Heart right ventricle (tissue), 16 donors: Measurements from ENCODE around the gene EPS8. TPM values are rescaled to one million over a fixed set of nuclear protein-coding genes. Genes with fewer than 3 reads are reported as not detected.
A peak's percentile ranks its signal among the peaks of the same experiment; 100 is the strongest.

ENCODE experiments used
- ATAC-seq, 8 donors: fragments of 200-7000 bp; cut with Tn5 transposase; one replicate each; pipeline ENCODE4 v1.9.1; 2020; ENCODE audit warnings: mild to moderate bottlenecking in 8 of 8, moderate library complexity in 8 of 8, moderate number of reproducible peaks in 1 of 8
- DNase-seq, 2 donors: peaks; one replicate each; pipeline ENCODE4 v3.0.0-alpha.2; 2020
- H3K27ac ChIP-seq, 10 donors: fragments of 200-600 bp; sonication (generic) in 2 of 10; one replicate each; pipeline versions ENCODE4 v1.5.0 to v1.8.0; 2020 to 2022; ENCODE audit warnings: mild to moderate bottlenecking in 3 of 10
- H3K27me3 ChIP-seq, 7 donors: fragments of 200-600 bp; one replicate each; pipeline ENCODE4 v1.8.0; 2021 to 2022; ENCODE audit warnings: mild to moderate bottlenecking in 2 of 7
- H3K36me3 ChIP-seq, 9 donors: fragments of 200-600 bp; sonication (generic) in 1 of 9; one replicate each; pipeline versions ENCODE4 v1.5.0 to v1.8.0; 2020 to 2022; ENCODE audit warnings: mild to moderate bottlenecking in 2 of 9
- H3K4me1 ChIP-seq, 9 donors: fragments of 200-600 bp; sonication (generic) in 1 of 9; one replicate each; pipeline versions ENCODE4 v1.5.0 to v1.8.0; 2020 to 2022; ENCODE audit warnings: mild to moderate bottlenecking in 4 of 9
- H3K4me3 ChIP-seq, 10 donors: fragments of 200-600 bp; sonication (generic) in 2 of 10; one replicate each; pipeline versions ENCODE4 v1.5.0 to v1.8.0; 2020 to 2022; ENCODE audit warnings: mild to moderate bottlenecking in 7 of 10, moderate library complexity in 2 of 10
- H3K9me3 ChIP-seq, 11 donors: fragments of 200-600 bp in 10 of 11; sonication (generic) in 2 of 11; one replicate each; pipeline versions ENCODE4 v1.5.0 to v1.8.0; 2013 to 2022; ENCODE audit warnings: mild to moderate bottlenecking in 2 of 11, control low read depth in 1 of 11, moderate library complexity in 1 of 11
- WGBS, 2 donors: extraction: QIAGEN DNeasy Blood & Tissue Kit; methylation state at CpG; one replicate each; pipeline ENCODE4 v1.1.7; 2013; ENCODE audit warnings: inconsistent platforms in 1 of 2; 5-methylcytosine and 5-hydroxymethylcytosine counted together
- intact Hi-C, 10 donors: fragments of 100-400 bp; cut with DNase I; formaldehyde crosslinking; loops; one replicate each; pipeline versions ENCODE4 v1.11.1 to v1.14.2; 2022
- polyA plus RNA-seq, 2 donors: library from polyadenylated mRNA; stranded (reverse); fragments of 200-250 nt; gene quantifications; one replicate each; pipeline ENCODE4 v1.2.3, GENCODE V29; 2013
- total RNA-seq, 10 donors: library from RNA; stranded (reverse); fragmentation: NEBNext Ultra II Directional in 3 of 10; extraction: Animal tissue kit (Norgen Biotek cat#: 25700) in 3 of 10; gene quantifications; one replicate each; pipeline versions ENCODE4 v1.2.1 to v1.2.4, GENCODE V29; 2021 to 2023
- TF ChIP-seq, protein P1 (sequence below), 9 donors: fragments of 200-600 bp; sonication (generic) in 2 of 9; IDR thresholded peaks; one replicate each; pipeline versions ENCODE4 v1.5.0 to v1.8.0; 2021 to 2022; ENCODE audit warnings: antibody characterized with exemption in 9 of 9, mild to moderate bottlenecking in 5 of 9, moderate library complexity in 1 of 9
- donor health status: Arrhythmogenic right ventricular cardiomyopathy.
- donor health status: ischemic (EF 13 %, LVEDD 7.1; RV severe dilation, severe dysfunction).
- donor health status: healthy with polysubstance abuse.
- donor health status: DM: no; HTN: yes; CAD: no.
- donor health status: DM: no; HTN: no; CAD: no.
- donor health status: ischemic (EF 25% LVEDD 6.9; RV normal size, moderate dysfunction).
- donor health status: ischemic (EF 25% LVEDD 5.7; RV mildly dilated, moderate dysfunction).
- donor health status: healthy.
- donor health status: DM: yes; HTN: yes; CAD: no.
- donor health status: Ischemic cardiomyopathy.
- donor health status: ischemic (EF 35%, LVEDD 5.7; RV mildly dilated, moderate dysfunction).
- donor health status: nonischemic (EF 11% LVEDD 7.7; RV severe dilation, severe dysfunction).
- donor health status: DM: yes; HTN: yes; CAD: no.
- donor health status: PGD.
- donor health status: ischemic (EF 29% LVEDD 5.4; RV normal size, mild dysfunction).
- donor health status: nonischemic (EF 23%, LVEDD 6.1; RV moderate dilation, normal function).

The EPS8 gene
- total and polyA plus RNA-seq, 12 donors, result 7.7 to 38.6 (median 15.7) TPM

DNA sequence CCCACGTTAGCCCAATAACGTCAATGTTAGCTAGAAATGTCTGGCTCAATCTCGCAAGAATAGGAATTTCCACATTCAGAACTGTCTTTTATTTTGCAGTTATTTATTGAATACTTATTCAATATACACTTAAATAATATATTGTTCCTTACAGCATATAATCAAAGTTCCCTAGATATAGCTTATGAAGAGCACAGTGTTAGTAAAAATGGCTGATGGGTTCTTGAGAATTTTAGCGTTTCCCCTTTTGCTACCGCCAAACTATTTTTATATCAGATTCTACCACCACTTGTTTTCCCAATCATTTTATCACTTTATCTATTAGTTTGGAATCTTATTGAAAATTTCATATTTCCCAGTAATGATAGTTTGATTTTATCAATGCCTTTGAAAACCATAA lies 12.7 kb downstream of the EPS8 start:
- TF ChIP-seq, protein P1, sequence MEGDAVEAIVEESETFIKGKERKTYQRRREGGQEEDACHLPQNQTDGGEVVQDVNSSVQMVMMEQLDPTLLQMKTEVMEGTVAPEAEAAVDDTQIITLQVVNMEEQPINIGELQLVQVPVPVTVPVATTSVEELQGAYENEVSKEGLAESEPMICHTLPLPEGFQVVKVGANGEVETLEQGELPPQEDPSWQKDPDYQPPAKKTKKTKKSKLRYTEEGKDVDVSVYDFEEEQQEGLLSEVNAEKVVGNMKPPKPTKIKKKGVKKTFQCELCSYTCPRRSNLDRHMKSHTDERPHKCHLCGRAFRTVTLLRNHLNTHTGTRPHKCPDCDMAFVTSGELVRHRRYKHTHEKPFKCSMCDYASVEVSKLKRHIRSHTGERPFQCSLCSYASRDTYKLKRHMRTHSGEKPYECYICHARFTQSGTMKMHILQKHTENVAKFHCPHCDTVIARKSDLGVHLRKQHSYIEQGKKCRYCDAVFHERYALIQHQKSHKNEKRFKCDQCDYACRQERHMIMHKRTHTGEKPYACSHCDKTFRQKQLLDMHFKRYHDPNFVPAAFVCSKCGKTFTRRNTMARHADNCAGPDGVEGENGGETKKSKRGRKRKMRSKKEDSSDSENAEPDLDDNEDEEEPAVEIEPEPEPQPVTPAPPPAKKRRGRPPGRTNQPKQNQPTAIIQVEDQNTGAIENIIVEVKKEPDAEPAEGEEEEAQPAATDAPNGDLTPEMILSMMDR (IDR thresholded peaks at IDR 0.05), result no peak
- no peak overlapping the region for H3K27ac ChIP-seq
- WGBS, 2 donors, result 93 to 96% methylated on average over 5 of the region's 5 CpGs
- peaks cover 0 to 41% (median 13%) of the 10 kb centered on the region in 9 donors for H3K4me1 ChIP-seq
- H3K9me3 ChIP-seq, result no peaks in the 10 kb centered on the region
- ATAC-seq, result no peak
- no peaks in the 10 kb centered on the region for H3K27me3 ChIP-seq
- no peak for DNase-seq
- intact Hi-C loops, result loop anchor here in 2 of 10 donors (10.0 kb wide), 2 partner anchors 142 to 182 kb away; no protein-coding TSS in a partner anchor
- no peaks in the 10 kb centered on the region for H3K36me3 ChIP-seq
- H3K4me3 ChIP-seq, result no peak overlapping the region

GRCh38 chr12:15774819-15775218 lies 14.4 kb downstream of the EPS8 start:
- WGBS, 2 donors, result 93 to 96% methylated on average over 1 of the region's 1 CpG

DNA sequence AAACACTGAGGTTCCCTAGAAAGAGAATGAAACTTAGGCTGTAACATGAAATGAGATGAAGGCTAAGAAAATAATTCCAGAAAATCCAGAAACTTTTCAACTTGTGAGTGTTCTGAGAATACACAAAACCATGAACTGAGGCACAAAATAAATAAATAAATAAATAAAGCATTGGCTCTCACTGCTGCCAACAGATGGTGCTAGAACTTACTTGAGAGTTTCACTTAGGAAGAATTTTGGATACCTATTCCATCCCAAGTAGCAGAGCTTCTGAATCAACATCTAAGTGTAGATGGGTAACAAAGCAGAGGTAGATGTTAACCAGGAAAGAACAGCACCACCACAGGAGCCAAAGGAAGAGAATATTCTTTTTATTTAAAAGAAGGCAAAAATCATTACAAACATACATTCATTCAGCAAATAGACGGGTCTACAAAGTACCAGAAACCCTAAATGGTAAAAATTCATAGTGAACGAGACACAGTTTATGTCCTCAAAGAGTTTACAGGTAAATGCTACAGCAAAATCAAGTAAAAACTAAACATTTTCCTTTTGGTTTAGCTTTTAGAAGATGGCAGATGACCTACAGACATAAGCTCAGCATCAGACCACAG lies 16.7 kb downstream of the EPS8 start:
- peak overlapping the region in 2 of 10 donors; percentile 20 to 51 for H3K27ac ChIP-seq
- intact Hi-C loops, result loop anchor here in 2 of 10 donors (10.0 kb wide), 2 partner anchors 138 to 178 kb away; no protein-coding TSS in a partner anchor

More at GRCh38 chr12:15774819-15775218, 14.4 kb downstream of the EPS8 start:
- DNase-seq (no peak), ATAC-seq (no peak)
- Histone ChIP-seq H3K4me1 (peaks cover 0 to 44% (median 19%) of the 10 kb centered on the region in 9 donors), H3K4me3 (no peak overlapping the region), H3K27ac (no peak overlapping the region), H3K9me3 (no peaks in the 10 kb centered on the region), H3K36me3 (no peaks in the 10 kb centered on the region), H3K27me3 (no peaks in the 10 kb centered on the region)
- TF ChIP-seq, protein P1 (IDR thresholded peaks at IDR 0.05), result no peak
- intact Hi-C loops, result loop anchor here in 2 of 10 donors (10.0 kb wide), 2 partner anchors 140 to 180 kb away; no protein-coding TSS in a partner anchor

DNA sequence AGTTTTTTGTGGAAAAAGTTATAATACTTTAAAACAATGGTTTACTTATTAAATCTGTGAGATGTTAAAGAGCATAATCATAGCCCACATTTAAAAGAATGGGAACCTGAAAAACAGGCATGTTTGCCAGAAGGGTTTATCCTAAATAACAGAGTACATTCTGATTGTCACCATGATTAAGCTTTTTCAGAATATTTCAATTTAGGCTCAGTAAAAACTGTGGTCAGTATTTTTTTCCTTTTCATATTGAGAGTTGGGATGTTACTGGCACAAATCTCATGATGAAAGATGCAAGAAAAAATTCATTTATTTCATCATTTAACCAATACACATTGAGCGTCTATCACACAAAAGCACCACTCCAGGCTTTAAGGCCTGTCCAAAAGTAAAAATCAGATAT lies 18.6 kb downstream of the EPS8 start:
- Histone ChIP-seq H3K9me3 (no peaks in the 10 kb centered on the region), H3K27ac (peak overlapping the region in 5 of 10 donors; percentile 27 to 57 (median 32)), H3K27me3 (no peaks in the 10 kb centered on the region), H3K4me1 (peaks cover 0 to 61% (median 14%) of the 10 kb centered on the region in 9 donors), H3K4me3 (no peak overlapping the region), H3K36me3 (no peaks in the 10 kb centered on the region)
- intact Hi-C loops, result loop anchor here in 2 of 10 donors (10.0 kb wide), 2 partner anchors 136 to 176 kb away; no protein-coding TSS in a partner anchor
- DNase-seq (no peak), ATAC-seq (no peak)
- TF ChIP-seq, protein P1 (IDR thresholded peaks at IDR 0.05), result no peak
- WGBS, 2 donors, result 78 to 82% methylated on average over 1 of the region's 1 CpG

More for the DNA sequence above, 16.7 kb downstream of the EPS8 start:
- 90 to 95% methylated on average over 2 of the region's 2 CpGs for WGBS, 2 donors
- ATAC-seq (peak in 1 of 8 donors; percentile 26), DNase-seq (no peak)
- Histone ChIP-seq H3K27me3 (no peaks in the 10 kb centered on the region), H3K36me3 (no peaks in the 10 kb centered on the region), H3K4me1 (peaks cover 0 to 60% (median 14%) of the 10 kb centered on the region in 9 donors), H3K4me3 (no peak overlapping the region), H3K9me3 (no peaks in the 10 kb centered on the region)
- TF ChIP-seq, protein P1 (IDR thresholded peaks at IDR 0.05), result peak in 8 of 9 donors; percentile 8 to 63 (median 50)
